ENCODE data around the gene FADS3. TPM values are rescaled to one million over a fixed set of nuclear protein-coding genes. Genes with fewer than 3 reads are reported as not detected.

Gene FADS3
- total RNA-seq, 1 experiment from 2014 or later, result 22.6 TPM

- no peaks in the 10 kb centered on the region for H3K36me3 ChIP-seq (ENCODE audit: control insufficient read depth, insufficient read depth, low read length)
- ATAC-seq (no peak; the same call in 1 of the 2 replicates), DNase-seq (ENCODE audit: low read depth, low spot score) (no peak)
- peak overlapping the region; percentile 81 to 82 for H3K4me3 ChIP-seq (ENCODE audit: low read depth in 2 of 2, low read length in 2 of 2)
- POLR2A ChIA-PET, result interaction anchor here (1.8 kb wide), 1 partner anchor 13 kb away, joined by 10 read pairs; no protein-coding TSS in a partner anchor
- intact Hi-C loops (cut with micrococcal nuclease; ENCODE audit: unreplicated experiment) (no loop called here), in situ Hi-C loops (cut with HindIII; ENCODE audit: low pct_unique_long_range_greater_than_20kb, low sequenced_read_pairs) (no loop called here)
- no peaks in the 10 kb centered on the region for H3K27me3 ChIP-seq (ENCODE audit: control insufficient read depth, insufficient read depth, low read length)
- peak overlapping the region; percentile 92 for H3K27ac ChIP-seq (ENCODE audit: low read length)
- CTCF ChIA-PET, result no interaction called here
- H3K9me3 ChIP-seq (ENCODE audit: control insufficient read depth, insufficient read depth, low read depth, low read length), result no peaks in the 10 kb centered on the region
- TF ChIP-seq SIN3A (IDR thresholded peaks at IDR 0.05; ENCODE audit: borderline replicate concordance, insufficient read depth, low read depth, low read length) (no peak), CTCF (IDR thresholded peaks at IDR 0.05) (no peak), POLR2AphosphoS5 (IDR thresholded peaks at IDR 0.05; ENCODE audit: low read depth, low read length) (no peak), TCF7L2 (IDR thresholded peaks at IDR 0.05; ENCODE audit: low read depth, low read length) (no peak)
- TF ChIP-seq, protein P1, sequence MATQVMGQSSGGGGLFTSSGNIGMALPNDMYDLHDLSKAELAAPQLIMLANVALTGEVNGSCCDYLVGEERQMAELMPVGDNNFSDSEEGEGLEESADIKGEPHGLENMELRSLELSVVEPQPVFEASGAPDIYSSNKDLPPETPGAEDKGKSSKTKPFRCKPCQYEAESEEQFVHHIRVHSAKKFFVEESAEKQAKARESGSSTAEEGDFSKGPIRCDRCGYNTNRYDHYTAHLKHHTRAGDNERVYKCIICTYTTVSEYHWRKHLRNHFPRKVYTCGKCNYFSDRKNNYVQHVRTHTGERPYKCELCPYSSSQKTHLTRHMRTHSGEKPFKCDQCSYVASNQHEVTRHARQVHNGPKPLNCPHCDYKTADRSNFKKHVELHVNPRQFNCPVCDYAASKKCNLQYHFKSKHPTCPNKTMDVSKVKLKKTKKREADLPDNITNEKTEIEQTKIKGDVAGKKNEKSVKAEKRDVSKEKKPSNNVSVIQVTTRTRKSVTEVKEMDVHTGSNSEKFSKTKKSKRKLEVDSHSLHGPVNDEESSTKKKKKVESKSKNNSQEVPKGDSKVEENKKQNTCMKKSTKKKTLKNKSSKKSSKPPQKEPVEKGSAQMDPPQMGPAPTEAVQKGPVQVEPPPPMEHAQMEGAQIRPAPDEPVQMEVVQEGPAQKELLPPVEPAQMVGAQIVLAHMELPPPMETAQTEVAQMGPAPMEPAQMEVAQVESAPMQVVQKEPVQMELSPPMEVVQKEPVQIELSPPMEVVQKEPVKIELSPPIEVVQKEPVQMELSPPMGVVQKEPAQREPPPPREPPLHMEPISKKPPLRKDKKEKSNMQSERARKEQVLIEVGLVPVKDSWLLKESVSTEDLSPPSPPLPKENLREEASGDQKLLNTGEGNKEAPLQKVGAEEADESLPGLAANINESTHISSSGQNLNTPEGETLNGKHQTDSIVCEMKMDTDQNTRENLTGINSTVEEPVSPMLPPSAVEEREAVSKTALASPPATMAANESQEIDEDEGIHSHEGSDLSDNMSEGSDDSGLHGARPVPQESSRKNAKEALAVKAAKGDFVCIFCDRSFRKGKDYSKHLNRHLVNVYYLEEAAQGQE (IDR thresholded peaks at IDR 0.05; ENCODE audit: insufficient read depth in 1 of 2, low read depth in 2 of 2, low read length in 1 of 2), result no peak
- peaks cover 38% of the 10 kb centered on the region for H3K4me1 ChIP-seq (ENCODE audit: control insufficient read depth, insufficient read depth, low read length)
- no TSS peak for BruUV-seq (replicated peaks)
Measured at GRCh38 chr11:61828379-61828628, 63.0 kb downstream of the FADS3 start.

DNA sequence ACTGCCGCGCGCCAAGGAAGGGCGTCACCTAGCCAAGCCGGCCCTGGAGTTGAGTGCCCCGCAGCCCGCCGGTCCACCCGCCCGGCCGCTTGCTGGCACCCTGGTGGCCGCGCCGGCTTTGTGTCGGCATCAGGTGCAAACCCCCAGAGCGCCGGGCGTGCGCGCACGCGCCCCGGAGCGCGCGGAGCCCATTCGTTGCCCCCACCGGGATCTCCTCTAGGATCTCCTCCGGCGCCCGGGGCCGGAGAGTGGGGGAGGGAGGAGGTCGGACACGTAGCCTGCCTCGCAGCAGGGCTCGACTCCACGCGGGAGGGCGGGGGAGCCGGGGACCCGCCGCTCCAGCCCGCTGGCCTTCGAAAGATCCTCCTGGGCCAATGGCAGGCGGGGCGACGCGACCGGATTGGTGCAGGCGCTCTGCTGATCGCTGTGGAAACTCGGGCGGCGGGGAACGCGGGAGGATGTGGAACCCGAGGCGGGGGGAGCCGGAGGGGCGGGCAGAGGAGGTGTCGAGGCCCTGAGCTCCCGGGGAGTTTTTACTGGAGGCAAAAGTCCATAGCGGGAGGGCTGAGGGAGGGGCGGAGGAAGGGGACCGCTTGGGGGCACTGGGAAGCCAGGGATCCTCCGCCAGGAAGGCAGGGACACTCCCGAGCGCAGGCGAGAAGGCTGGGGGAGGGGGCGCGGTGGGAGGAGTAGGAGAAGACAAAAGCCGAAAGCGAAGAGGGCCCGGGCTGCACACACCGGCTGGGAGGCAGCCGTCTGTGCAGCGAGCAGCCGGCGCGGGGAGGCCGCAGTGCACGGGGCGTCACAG lies 63.6 kb downstream of the FADS3 start, which contains the start of gene FADS2:
TSS of gene FADS2 (plus strand) at position 730 of the 808 bp plus-strand sequence. CDS start 91 bp downstream, outside the sequence.
- DNase-seq (ENCODE audit: low read depth, low spot score) (no peak), ATAC-seq (peak; percentile 88)
- ChIA-PET POLR2A (interaction anchor here (0.7 to 1.8 kb wide), 2 partner anchors 13 to 31 kb away, joined by 3 to 10 read pairs; no protein-coding TSS in a partner anchor), CTCF (interaction anchor here (0.6 to 0.7 kb wide), 3 partner anchors 114 to 226 kb away, joined by 4 to 5 read pairs (median 5); no protein-coding TSS in a partner anchor)
- Histone ChIP-seq H3K27ac (ENCODE audit: low read length) (peak within 1 kb of the TSS; percentile 92), H3K27me3 (ENCODE audit: control insufficient read depth, insufficient read depth, low read length) (no peaks in the 10 kb centered on the region), H3K4me3 (ENCODE audit: low read depth in 2 of 2, low read length in 2 of 2) (peak within 1 kb of the TSS; percentile 81 to 82), H3K36me3 (ENCODE audit: control insufficient read depth, insufficient read depth, low read length) (no peaks in the 10 kb centered on the region), H3K4me1 (ENCODE audit: control insufficient read depth, insufficient read depth, low read length) (peaks cover 33% of the 10 kb centered on the region), H3K9me3 (ENCODE audit: control insufficient read depth, insufficient read depth, low read depth, low read length) (no peaks in the 10 kb centered on the region)
- no TSS peak for BruUV-seq (replicated peaks)
- intact Hi-C loops (cut with micrococcal nuclease; ENCODE audit: unreplicated experiment) (no loop called here), in situ Hi-C loops (cut with HindIII; ENCODE audit: low pct_unique_long_range_greater_than_20kb, low sequenced_read_pairs) (no loop called here)
- TF ChIP-seq TCF7L2 (IDR thresholded peaks at IDR 0.05; ENCODE audit: low read depth, low read length) (peak; percentile 62; the same call in 1 of the 2 replicates), CTCF (IDR thresholded peaks at IDR 0.05) (no peak), SIN3A (IDR thresholded peaks at IDR 0.05; ENCODE audit: borderline replicate concordance, insufficient read depth, low read depth, low read length) (peak; percentile 79; the same call in 1 of the 2 replicates), POLR2AphosphoS5 (IDR thresholded peaks at IDR 0.05; ENCODE audit: low read depth, low read length) (peak; percentile 69; the same call in 1 of the 2 replicates)
- TF ChIP-seq, protein P1 (IDR thresholded peaks at IDR 0.05; ENCODE audit: insufficient read depth in 1 of 2, low read depth in 2 of 2, low read length in 1 of 2), result no peak

Measured in Panc1 (cell line).